CD4-positive, alpha-beta memory T cell (primary cell): ENCODE measurements around the gene RALB. TPM values are rescaled to one million over a fixed set of nuclear protein-coding genes. Genes with fewer than 3 reads are reported as not detected.
A peak's percentile ranks its signal among the peaks of the same experiment; 100 is the strongest.
"Not testable (repeated sequence)": the region's sequence is repeated elsewhere in the genome, so short reads cannot be mapped to it uniquely, and the experiment has no call there.

Source experiments
- CTCF ChIA-PET: fragments of 350-600 bp; sonication (Branson Sonifier 250); formaldehyde crosslinking; loops from one replicate; lab custom pipeline; 2021; ENCODE audit warnings: inconsistent platforms; ENCODE audit not compliant: partially characterized antibody; lab: Charles Lee
- POLR2A ChIA-PET: fragments of 350-600 bp; sonication (Branson Sonifier 250); formaldehyde crosslinking; loops from one replicate; lab custom pipeline; 2021; ENCODE audit not compliant: partially characterized antibody; lab: Charles Lee
- DNase-seq, 5 donors: peaks; one replicate each; pipeline versions ENCODE4 v3.0.0 to v3.0.0-alpha.2; 2020 to 2022; ENCODE audit warnings: mixed read lengths in 1 of 5
- H3K27ac ChIP-seq: one replicate; pipeline ENCODE4 v1.7.0; 2013; ENCODE audit warnings: low read depth, low read length
- H3K27me3 ChIP-seq: 2 replicates; pipeline ENCODE4 v1.7.0; 2013; ENCODE audit warnings: mild to moderate bottlenecking, low read length, moderate library complexity; ENCODE audit not compliant: insufficient read depth
- H3K36me3 ChIP-seq: 2 replicates; pipeline ENCODE4 v1.7.0; 2013; ENCODE audit warnings: mild to moderate bottlenecking, low read length, moderate library complexity; ENCODE audit not compliant: insufficient read depth
- H3K4me1 ChIP-seq: 2 replicates; pipeline ENCODE4 v1.7.0; 2013; ENCODE audit warnings: mild to moderate bottlenecking, low read length, moderate library complexity; ENCODE audit not compliant: insufficient read depth
- H3K4me3 ChIP-seq, 2 donors: one replicate each; pipeline ENCODE4 v1.7.0; 2013; ENCODE audit warnings: low read length in 2 of 2, mild to moderate bottlenecking in 1 of 2
- H3K9me3 ChIP-seq, 2 donors: one replicate each; pipeline ENCODE4 v1.7.0; 2013; ENCODE audit warnings: low read length in 2 of 2, control low read depth in 1 of 2; ENCODE audit not compliant: control insufficient read depth in 1 of 2
- H3K27ac Mint-ChIP-seq, 7 donors: one replicate each; pipeline ENCODE4 v1.8.0; 2020 to 2021; ENCODE audit warnings: mixed read lengths in 7 of 7, mild to moderate bottlenecking in 6 of 7, inconsistent platforms in 3 of 7, moderate library complexity in 3 of 7
- H3K27me3 Mint-ChIP-seq, 2 donors: one replicate each; pipeline ENCODE4 v1.8.0; 2020 to 2021; ENCODE audit warnings: mixed read lengths in 2 of 2
- H3K36me3 Mint-ChIP-seq, 2 donors: one replicate each; pipeline ENCODE4 v1.8.0; 2020 to 2021; ENCODE audit warnings: mixed read lengths in 2 of 2, inconsistent platforms in 1 of 2, mild to moderate bottlenecking in 1 of 2
- H3K4me1 Mint-ChIP-seq, 4 donors: one replicate each; pipeline ENCODE4 v1.8.0; 2020 to 2021; ENCODE audit warnings: mixed read lengths in 4 of 4, mild to moderate bottlenecking in 1 of 4
- H3K4me3 Mint-ChIP-seq, 8 donors: one replicate each; pipeline ENCODE4 v1.8.0; 2020 to 2021; ENCODE audit warnings: mixed read lengths in 8 of 8, mild to moderate bottlenecking in 7 of 8, moderate library complexity in 6 of 8, inconsistent platforms in 3 of 8
- H3K9me3 Mint-ChIP-seq, 8 donors: one replicate each; pipeline ENCODE4 v1.8.0; 2020 to 2021; ENCODE audit warnings: mixed read lengths in 8 of 8, mild to moderate bottlenecking in 5 of 8, inconsistent platforms in 3 of 8, moderate library complexity in 1 of 8
- intact Hi-C: fragments of 100-400 bp; cut with micrococcal nuclease; formaldehyde crosslinking; loops from one replicate; pipeline ENCODE4 v1.15.1; 2023
- polyA plus RNA-seq, 2 donors: library from polyadenylated mRNA; unstranded; fragments of 300-500 nt; fragmentation: Illumina TruSeq; gene quantifications; one replicate each; pipeline ENCODE4 v1.2.3, GENCODE V29; 2021
- total RNA-seq, 2 experiments: library from RNA; stranded (reverse); gene quantifications; one replicate each; pipeline ENCODE4 v1.2.3, GENCODE V29; 2021

The RALB gene
- total and polyA plus RNA-seq, 4 experiments from 2014 or later, result 14.0 to 50.4 (median 24.4) TPM

- no peaks in the 10 kb centered on the region for H3K9me3 ChIP-seq
- Mint-ChIP-seq H3K27ac (peak overlapping the region in 4 of 7 donors; percentile 5 to 48 (median 30)), H3K4me1 (peaks cover 45 to 63% (median 56%) of the 10 kb centered on the region in 4 donors), H3K4me3 (peak overlapping the region; percentile 6 to 95 (median 45)), H3K9me3 (peaks cover 0 to 8% (median under 1%) of the 10 kb centered on the region in 8 donors), H3K27me3 (peaks cover 0 to 1% of the 10 kb centered on the region in 2 donors), H3K36me3 (peaks cover 12 to 20% of the 10 kb centered on the region in 2 donors)
- intact Hi-C loops, result loop anchor here (10.0 kb wide), 1 partner anchor 240 kb away; the partner anchor contains the start of gene EPB41L5
- H3K27me3 ChIP-seq, result no peaks in the 10 kb centered on the region
- H3K36me3 ChIP-seq, result no peaks in the 10 kb centered on the region
- POLR2A ChIA-PET, result interaction anchor here (1.4 kb wide), 1 partner anchor 22 kb away, joined by 5 read pairs; no protein-coding TSS in a partner anchor
- no peak for DNase-seq
- no peak overlapping the region for H3K4me3 ChIP-seq
- H3K27ac ChIP-seq, result no peak overlapping the region
- H3K4me1 ChIP-seq, result peaks cover 51% of the 10 kb centered on the region
- CTCF ChIA-PET, result interaction anchor here (0.9 to 1.3 kb wide), 4 partner anchors 9 to 32 kb away, joined by 3 read pairs; partner anchors contain the start of gene TMEM185B
Observed at GRCh38 chr2:120255071-120255470, 2.4 kb downstream of the RALB start.

GRCh38 chr2:120255986-120256650 lies 3.5 kb downstream of the RALB start:
- CTCF ChIA-PET, result interaction anchor here (0.9 to 1.3 kb wide), 4 partner anchors 7 to 79 kb away, joined by 3 to 4 read pairs (median 3); partner anchors contain the start of gene TMEM185B
- H3K4me3 ChIP-seq, result no peak overlapping the region
- H3K27ac Mint-ChIP-seq, result peak overlapping the region in 2 of 7 donors; percentile 13 to 17
- peak overlapping the region in 2 of 8 donors; percentile 12 to 22 for H3K4me3 Mint-ChIP-seq
- peaks cover 45 to 63% (median 57%) of the 10 kb centered on the region in 4 donors for H3K4me1 Mint-ChIP-seq
- H3K9me3 ChIP-seq, result no peaks in the 10 kb centered on the region
- peaks cover 0 to 12% (median 5%) of the 10 kb centered on the region in 8 donors for H3K9me3 Mint-ChIP-seq
- POLR2A ChIA-PET, result interaction anchor here (1.4 kb wide), 1 partner anchor 23 kb away, joined by 5 read pairs; no protein-coding TSS in a partner anchor
- peaks cover 0 to 1% of the 10 kb centered on the region in 2 donors for H3K27me3 Mint-ChIP-seq
- peaks cover 20% of the 10 kb centered on the region in 2 donors for H3K36me3 Mint-ChIP-seq
- DNase-seq, result no peak
- intact Hi-C loops, result loop anchor here (10.0 kb wide), 1 partner anchor 241 kb away; the partner anchor contains the start of gene EPB41L5
- peaks cover 57% of the 10 kb centered on the region for H3K4me1 ChIP-seq
- H3K36me3 ChIP-seq, result no peaks in the 10 kb centered on the region
- H3K27me3 ChIP-seq, result no peaks in the 10 kb centered on the region
- H3K27ac ChIP-seq, result no peak overlapping the region

- CTCF ChIA-PET, result interaction anchor here (0.9 to 1.4 kb wide), 4 partner anchors 7 to 57 kb away, joined by 3 to 5 read pairs (median 4); no protein-coding TSS in a partner anchor
- no peak overlapping the region for H3K4me3 ChIP-seq
- H3K27ac ChIP-seq, result no peak overlapping the region
- Mint-ChIP-seq H3K4me1 (peaks cover 44 to 62% (median 56%) of the 10 kb centered on the region in 4 donors), H3K36me3 (peaks cover 20% of the 10 kb centered on the region in 2 donors), H3K27ac (no peak overlapping the region), H3K9me3 (peaks cover 0 to 12% (median 5%) of the 10 kb centered on the region in 8 donors), H3K4me3 (peak overlapping the region in 1 of 8 donors; percentile 11), H3K27me3 (peaks cover 0 to 1% of the 10 kb centered on the region in 2 donors)
- POLR2A ChIA-PET, result interaction anchor here (1.0 kb wide), 1 partner anchor 80 kb away, joined by 3 read pairs; no protein-coding TSS in a partner anchor
- no peaks in the 10 kb centered on the region for H3K9me3 ChIP-seq
- H3K27me3 ChIP-seq, result no peaks in the 10 kb centered on the region
- H3K4me1 ChIP-seq, result peaks cover 62% of the 10 kb centered on the region
- no peaks in the 10 kb centered on the region for H3K36me3 ChIP-seq
- intact Hi-C loops, result loop anchor here (10.0 kb wide), 1 partner anchor 242 kb away; the partner anchor contains the start of gene EPB41L5
- no peak for DNase-seq
Observed at GRCh38 chr2:120256651-120257000, 4.0 kb downstream of the RALB start.

GRCh38 chr2:120257522-120257921 lies 4.9 kb downstream of the RALB start:
- peaks cover 65% of the 10 kb centered on the region for H3K4me1 ChIP-seq
- no peaks in the 10 kb centered on the region for H3K27me3 Mint-ChIP-seq
- peaks cover 13 to 20% of the 10 kb centered on the region in 2 donors for H3K36me3 Mint-ChIP-seq
- H3K27ac ChIP-seq, result no peak overlapping the region
- no peak overlapping the region for H3K4me3 ChIP-seq
- no peaks in the 10 kb centered on the region for H3K27me3 ChIP-seq
- ChIA-PET CTCF (interaction anchor here (0.8 to 1.4 kb wide), 6 partner anchors 8 to 83 kb away, joined by 3 to 5 read pairs (median 4); no protein-coding TSS in a partner anchor), POLR2A (interaction anchor here (1.0 kb wide), 1 partner anchor 81 kb away, joined by 3 read pairs; no protein-coding TSS in a partner anchor)
- DNase-seq, result peak in 1 of 5 donors; percentile 5
- peak overlapping the region in 3 of 8 donors; percentile 17 to 57 (median 22) for H3K4me3 Mint-ChIP-seq
- intact Hi-C loops, result loop anchor here (10.0 kb wide), 1 partner anchor 243 kb away; the partner anchor contains the start of gene EPB41L5
- no peaks in the 10 kb centered on the region for H3K9me3 ChIP-seq
- H3K27ac Mint-ChIP-seq, result peak overlapping the region in 3 of 7 donors; percentile 25 to 92 (median 32)
- peaks cover 0 to 12% (median 5%) of the 10 kb centered on the region in 8 donors for H3K9me3 Mint-ChIP-seq
- H3K4me1 Mint-ChIP-seq, result peaks cover 38 to 53% (median 50%) of the 10 kb centered on the region in 4 donors
- H3K36me3 ChIP-seq, result no peaks in the 10 kb centered on the region

- H3K4me1 Mint-ChIP-seq, result peaks cover 38 to 53% (median 49%) of the 10 kb centered on the region in 4 donors
- peak overlapping the region in 5 of 8 donors; percentile 18 to 57 (median 43) for H3K4me3 Mint-ChIP-seq
- Histone ChIP-seq H3K4me3 (no peak overlapping the region), H3K27ac (no peak overlapping the region), H3K4me1 (peaks cover 68% of the 10 kb centered on the region), H3K9me3 (no peaks in the 10 kb centered on the region), H3K36me3 (no peaks in the 10 kb centered on the region), H3K27me3 (no peaks in the 10 kb centered on the region)
- no peak for DNase-seq
- peaks cover 0 to 12% (median 5%) of the 10 kb centered on the region in 8 donors for H3K9me3 Mint-ChIP-seq
- CTCF ChIA-PET, result interaction anchor here (1.2 kb wide), 1 partner anchor 82 kb away, joined by 4 read pairs; no protein-coding TSS in a partner anchor
- POLR2A ChIA-PET, result no interaction called here
- H3K27ac Mint-ChIP-seq, result no peak overlapping the region
- H3K27me3 Mint-ChIP-seq, result no peaks in the 10 kb centered on the region
- intact Hi-C loops, result loop anchor here (10.0 kb wide), 1 partner anchor 243 kb away; the partner anchor contains the start of gene EPB41L5
- H3K36me3 Mint-ChIP-seq, result peaks cover 10 to 20% of the 10 kb centered on the region in 2 donors
Observed at GRCh38 chr2:120258196-120258595, 5.5 kb downstream of the RALB start.

GRCh38 chr2:120259939-120260338 lies 7.3 kb downstream of the RALB start:
- peaks cover 4 to 20% of the 10 kb centered on the region in 2 donors for H3K36me3 Mint-ChIP-seq
- peak overlapping the region in 1 of 7 donors; percentile 9 for H3K27ac Mint-ChIP-seq
- H3K9me3 ChIP-seq, H3K4me3 Mint-ChIP-seq, DNase-seq, H3K27me3 Mint-ChIP-seq, H3K27me3 ChIP-seq, CTCF ChIA-PET, H3K36me3 ChIP-seq, H3K4me3 ChIP-seq, H3K27ac ChIP-seq: not testable (repeated sequence)
- peaks cover 52% of the 10 kb centered on the region for H3K4me1 ChIP-seq
- H3K9me3 Mint-ChIP-seq, result peaks cover 0 to 12% (median 5%) of the 10 kb centered on the region in 8 donors
- intact Hi-C loops, result loop anchor here (10.0 kb wide), 1 partner anchor 245 kb away; the partner anchor contains the start of gene EPB41L5
- H3K4me1 Mint-ChIP-seq, result peaks cover 29 to 39% (median 38%) of the 10 kb centered on the region in 4 donors
- POLR2A ChIA-PET, result interaction anchor here (1.3 kb wide), 1 partner anchor 83 kb away, joined by 3 read pairs; no protein-coding TSS in a partner anchor
